HG02885 (cell line): ENCODE results near the gene FBXW8.

Experiments used
- ATAC-seq: cut with Tn5 transposase; IDR thresholded peaks from one replicate; pipeline ENCODE4 v1.9.1; 2021; ENCODE audit warnings: mild to moderate bottlenecking; ENCODE audit not compliant: unreplicated experiment, poor library complexity

FBXW8 gene

GRCh38 chr12:116920939-116921338 lies 10.2 kb downstream of the FBXW8 start:
- ATAC-seq, result no peak

DNA sequence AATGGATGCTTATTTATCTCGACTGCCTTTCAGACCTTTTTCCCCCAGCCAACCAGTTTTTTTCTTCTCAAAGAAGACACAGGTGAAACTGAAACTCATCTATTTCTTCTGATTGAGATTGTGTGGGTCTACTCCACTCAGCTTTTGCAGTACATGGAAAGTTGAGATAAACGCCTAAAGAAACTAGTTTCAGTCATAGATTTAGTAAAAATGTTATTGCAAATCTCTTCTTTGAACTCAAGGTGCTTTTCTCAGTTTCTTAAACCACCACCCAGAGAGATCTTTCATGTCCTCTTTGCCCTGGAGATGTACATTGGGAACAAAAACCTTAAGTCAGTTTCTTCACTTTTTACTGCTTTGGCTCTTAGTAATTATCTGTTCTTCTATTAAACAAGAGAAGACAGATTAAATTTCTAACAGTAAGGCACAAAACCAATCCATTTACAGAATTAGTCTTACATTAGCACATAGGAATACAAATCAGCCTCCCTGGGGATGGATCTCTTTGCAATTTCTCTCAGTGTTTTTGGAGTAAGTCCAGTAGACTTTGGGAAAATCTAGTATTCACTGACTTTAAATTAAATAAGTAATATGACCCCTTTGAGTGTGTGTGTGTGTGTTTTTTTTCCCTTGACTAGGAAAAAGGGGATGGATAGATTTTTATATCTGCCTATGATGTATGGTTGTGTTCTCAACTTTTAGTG lies 11.6 kb downstream of the FBXW8 start:
- ATAC-seq, result peak; percentile 76

GRCh38 chr12:116924558-116925453 lies 14.1 kb downstream of the FBXW8 start:
- peak; percentile 63 for ATAC-seq

GRCh38 chr12:116926283-116927243 lies 15.8 kb downstream of the FBXW8 start:
- ATAC-seq, result no peak

- ATAC-seq, result no peak
These were observed 16.6 kb downstream of the FBXW8 start for GRCh38 chr12:116927244-116927940.

DNA sequence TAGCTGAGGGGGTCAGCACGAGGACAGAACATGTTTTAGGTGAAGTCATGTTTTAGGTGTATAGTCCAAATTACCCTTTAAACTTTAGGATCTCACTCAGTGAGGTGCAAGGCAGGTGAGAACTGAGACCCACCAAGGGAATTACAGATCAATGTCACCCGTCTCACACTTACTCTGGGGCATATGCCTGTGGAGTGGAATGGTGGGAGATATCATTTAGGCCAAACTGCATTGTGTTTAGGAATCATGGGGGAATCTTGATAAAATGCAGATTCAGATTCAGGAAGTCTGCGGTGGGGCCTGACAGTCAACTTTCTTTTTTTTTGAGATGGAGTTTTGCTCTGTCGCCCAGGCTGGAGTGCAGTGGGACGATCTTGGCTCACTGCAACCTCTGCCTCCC lies 17.8 kb downstream of the FBXW8 start:
- no peak for ATAC-seq

GRCh38 chr12:116929885-116930284 lies 19.1 kb downstream of the FBXW8 start:
- no peak for ATAC-seq

- ATAC-seq, result no peak
These were observed 20.9 kb downstream of the FBXW8 start for GRCh38 chr12:116931665-116932064.

DNA sequence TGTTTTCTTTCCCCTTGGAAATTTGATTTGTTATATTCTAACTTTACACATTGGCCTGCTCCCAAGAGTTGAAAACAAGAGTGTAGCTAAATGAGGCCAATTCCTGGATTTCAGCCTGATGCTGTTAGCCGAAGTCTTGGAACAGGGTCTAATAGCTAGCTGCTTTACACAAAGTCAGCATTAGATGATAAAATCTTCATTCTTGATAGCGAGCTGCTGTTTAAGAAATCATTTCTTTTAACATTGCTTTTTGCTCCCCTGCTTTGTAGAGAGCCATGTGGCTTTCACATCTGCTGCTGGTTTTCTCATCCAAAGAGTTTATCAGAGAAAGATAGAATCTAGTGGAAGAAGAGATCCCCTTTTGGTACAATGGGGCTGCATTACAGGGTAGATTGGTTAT lies 22.3 kb downstream of the FBXW8 start:
- ATAC-seq, result no peak

DNA sequence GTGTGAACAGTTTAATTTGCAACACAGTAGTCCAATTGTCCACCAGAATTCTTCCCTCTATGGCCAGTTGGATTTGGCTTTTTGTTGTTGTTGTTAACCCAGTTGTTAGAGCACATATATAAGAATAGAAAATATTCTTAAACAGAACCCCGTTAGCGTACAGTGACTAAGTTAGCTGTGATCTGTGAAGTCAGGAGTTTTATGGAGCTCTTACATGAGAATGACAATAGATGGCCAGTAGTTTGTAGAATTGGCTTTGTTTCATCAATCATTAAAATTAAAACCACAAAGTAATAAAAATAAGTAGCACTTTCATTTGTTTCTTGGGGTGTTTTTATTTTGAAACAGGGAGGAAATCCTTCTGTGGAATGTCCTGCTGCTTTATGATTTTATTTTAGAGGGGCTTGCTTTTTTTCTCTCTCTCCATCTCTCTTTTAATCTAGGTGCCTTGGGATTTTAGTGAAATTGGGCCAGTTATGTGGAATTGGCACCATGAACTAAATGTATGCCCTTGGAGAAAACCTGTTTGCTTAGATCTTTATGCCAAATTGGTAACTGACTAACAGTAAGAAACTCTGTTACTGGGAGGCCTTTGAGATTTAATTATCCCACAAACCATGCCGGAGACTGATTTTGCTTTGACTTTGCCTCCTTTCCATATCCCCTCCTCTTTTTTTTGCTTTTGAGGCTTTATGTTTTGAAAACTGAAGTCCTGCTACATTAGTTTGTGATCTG lies 22.9 kb downstream of the FBXW8 start:
- no peak for ATAC-seq

GRCh38 chr12:116934908-116935705 lies 24.4 kb downstream of the FBXW8 start:
- ATAC-seq, result no peak

DNA sequence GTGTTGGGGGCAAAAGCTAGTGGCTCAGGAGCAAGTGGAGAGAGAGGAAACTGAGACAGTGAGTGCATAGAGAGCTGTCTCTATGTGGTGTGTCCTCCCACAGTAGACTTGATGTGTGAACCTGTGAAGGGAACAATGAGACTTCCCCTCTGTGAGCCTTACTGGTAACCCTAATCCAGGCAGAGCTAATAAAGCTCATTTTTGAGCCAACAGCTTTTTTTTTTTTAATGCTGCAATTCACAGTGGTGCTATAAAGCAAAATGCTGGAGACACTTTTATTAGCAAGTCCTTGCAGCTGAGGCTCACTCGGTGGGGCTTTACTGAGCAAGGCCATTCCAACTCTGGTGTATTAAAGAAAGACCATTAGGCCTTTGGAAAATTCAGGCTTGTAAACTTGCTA lies 26.9 kb downstream of the FBXW8 start:
- no peak for ATAC-seq

GRCh38 chr12:116939734-116940133 lies 29.0 kb downstream of the FBXW8 start:
- ATAC-seq, result no peak

DNA sequence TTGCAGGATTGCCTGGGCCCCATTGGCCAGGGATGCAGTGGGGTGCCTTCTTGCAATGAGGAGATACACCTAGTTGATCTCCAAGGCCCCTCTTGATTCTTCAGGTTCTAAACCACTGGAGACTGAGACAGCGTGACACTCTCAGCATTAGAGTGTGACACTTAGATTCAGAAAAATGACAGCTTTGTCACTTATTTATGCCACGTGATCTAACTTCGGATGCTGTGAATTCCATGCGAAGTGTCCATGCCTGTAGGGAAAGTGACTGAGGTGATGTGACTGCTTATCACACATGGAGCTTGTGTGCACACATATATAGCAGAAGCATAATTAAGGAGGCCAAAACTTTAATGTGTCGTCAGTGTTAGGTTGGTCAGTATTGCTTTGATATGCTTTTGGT lies 30.4 kb downstream of the FBXW8 start:
- no peak for ATAC-seq

GRCh38 chr12:116943419-116944372 lies 32.9 kb downstream of the FBXW8 start:
- no peak for ATAC-seq

DNA sequence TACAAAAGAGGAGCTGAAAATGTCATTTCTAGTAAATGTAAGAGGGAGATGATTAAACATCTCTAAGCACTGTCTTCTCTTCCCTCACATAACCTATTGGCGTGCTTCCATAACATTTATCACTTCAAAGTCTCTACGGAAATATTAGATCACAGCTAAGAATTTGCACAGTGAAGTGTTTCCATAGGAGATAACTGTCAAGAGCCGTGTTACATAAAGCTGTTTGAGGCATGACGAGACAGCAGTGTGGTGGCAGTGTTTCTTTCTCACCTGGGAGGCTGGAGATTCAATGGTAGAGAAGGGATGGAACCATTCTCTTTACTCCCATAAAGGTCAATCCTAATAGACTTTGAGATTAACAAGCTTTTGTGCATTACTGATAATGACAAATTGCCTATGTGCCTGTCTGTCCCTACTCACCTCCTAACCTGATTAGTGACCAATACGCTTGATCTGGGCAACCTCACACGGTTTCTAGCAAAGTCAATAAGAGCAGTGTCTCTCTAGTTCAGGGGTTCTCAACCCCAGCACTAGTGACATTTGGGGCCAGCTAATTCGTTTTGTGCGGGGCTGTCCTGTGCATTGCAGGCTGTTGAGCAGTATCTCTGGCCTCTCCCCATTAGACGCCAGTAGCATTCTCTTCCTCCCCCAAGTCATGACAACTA lies 35.3 kb downstream of the FBXW8 start:
- no peak for ATAC-seq

- no peak for ATAC-seq
These were observed 37.5 kb downstream of the FBXW8 start for GRCh38 chr12:116948298-116948697.
